NCI-H2196 treated with DMSO at 0.1 percent for 48 hours (cell line): ENCODE measurements around the gene ANKRD60.

Source experiments
- DNase-seq: peaks from one replicate; lab custom pipeline; 2025; ENCODE audit not compliant: unreplicated experiment; lab: John Stamatoyannopoulos, UW

ANKRD60 gene

DNA sequence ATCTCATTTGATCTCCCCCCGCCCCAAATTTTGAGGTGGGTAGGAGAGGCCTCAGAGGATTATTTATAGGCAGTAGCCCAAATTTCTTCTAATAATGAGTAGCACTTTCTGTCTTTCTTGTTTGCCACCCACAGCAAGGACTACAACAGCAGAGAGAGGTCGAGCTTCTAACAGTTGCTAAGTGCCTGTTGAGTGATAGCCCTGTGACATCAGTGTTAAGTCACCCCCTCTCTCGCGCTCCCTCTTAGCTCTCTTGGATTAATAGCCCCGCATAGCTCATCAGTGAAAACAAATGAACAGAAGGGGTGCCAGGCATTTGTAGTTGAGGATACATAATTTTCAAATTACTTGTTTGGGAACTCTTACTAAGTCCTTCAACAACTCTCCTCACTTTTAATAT, 3.5 kb downstream of the ANKRD60 start:
- DNase-seq, result no peak

DNA sequence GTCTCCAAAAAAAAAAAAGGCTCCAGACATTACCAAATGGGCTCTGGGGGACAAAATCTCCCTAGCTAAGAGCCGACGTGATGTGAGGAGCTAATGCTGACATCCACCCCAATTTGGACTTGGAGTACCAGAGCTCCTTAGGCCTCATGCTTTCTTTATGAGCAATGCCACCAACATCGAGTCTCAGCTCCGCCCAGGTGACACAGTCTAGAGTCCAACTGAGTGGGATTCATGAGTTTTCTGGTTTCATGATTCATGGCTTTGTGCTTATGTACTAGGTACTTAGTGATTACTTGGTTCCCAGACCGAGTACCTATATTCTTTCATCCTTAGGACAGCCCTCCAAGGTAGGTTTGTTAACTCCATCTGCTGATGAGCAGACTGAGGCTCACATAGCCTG, 4.4 kb downstream of the ANKRD60 start:
- DNase-seq, result no peak

DNA sequence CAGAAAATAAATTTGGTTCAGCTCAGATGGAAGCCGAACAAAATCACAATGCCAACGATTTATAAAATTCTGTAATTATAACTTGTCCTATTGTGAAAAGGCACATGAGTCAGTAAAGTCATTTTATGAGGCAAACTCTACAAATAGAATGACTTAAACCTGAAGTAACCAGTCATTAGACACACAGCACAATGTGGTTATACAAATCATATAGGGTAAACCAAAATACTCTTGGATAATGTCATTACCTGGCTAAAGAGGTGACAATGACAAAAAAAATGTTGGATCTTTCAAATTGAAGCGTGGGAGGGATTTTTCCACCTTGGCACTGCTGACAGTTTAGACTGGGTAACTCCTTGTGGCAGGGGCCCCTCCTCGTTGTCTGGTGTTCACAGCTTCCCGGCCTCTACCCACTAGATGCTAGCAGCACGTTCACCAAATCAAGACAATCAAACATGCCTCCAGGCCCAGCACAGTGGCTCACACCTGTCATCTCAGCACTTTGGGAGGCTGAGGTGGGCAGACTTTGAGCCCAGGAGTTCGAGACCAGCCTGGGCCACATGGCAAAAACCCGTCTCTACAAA, 5.0 kb downstream of the ANKRD60 start:
- no peak for DNase-seq

DNA sequence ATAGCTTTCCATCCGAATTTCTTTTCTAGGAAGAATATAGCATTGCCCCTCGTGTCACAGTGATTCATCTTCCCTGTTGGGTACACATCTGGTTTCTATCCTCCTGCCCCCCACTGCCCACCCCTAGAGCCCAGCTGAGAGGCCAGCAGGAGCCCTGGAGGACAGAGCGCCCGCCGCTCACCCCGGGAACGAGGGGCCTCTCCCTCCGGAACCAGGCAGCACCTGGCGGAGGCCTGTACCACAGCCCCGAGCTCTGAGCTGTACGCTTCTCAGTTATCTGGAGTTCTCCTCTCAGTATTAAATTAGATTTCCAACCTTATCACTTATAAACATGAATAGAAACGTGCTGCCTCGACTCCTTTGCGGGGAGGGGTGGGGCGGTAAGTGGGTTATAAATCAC, 6.0 kb downstream of the ANKRD60 start:
- no peak for DNase-seq

DNA sequence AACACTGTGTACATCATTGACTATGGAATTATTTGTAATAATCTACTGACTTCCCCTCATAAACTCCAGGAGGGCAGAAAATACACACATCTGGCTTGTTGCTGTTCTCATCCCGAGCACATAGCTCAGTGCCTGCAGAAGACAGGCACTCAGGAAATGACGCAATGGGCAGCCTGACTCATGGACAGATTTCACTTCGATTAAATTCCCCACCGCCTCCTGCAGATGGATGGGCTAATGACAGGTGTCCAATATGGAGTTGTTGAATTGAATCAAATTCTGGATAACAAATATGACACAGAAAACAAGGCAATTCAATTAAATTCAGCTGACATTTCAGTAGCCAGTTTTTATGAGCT, 9.1 kb downstream of the ANKRD60 start:
- no peak for DNase-seq

DNA sequence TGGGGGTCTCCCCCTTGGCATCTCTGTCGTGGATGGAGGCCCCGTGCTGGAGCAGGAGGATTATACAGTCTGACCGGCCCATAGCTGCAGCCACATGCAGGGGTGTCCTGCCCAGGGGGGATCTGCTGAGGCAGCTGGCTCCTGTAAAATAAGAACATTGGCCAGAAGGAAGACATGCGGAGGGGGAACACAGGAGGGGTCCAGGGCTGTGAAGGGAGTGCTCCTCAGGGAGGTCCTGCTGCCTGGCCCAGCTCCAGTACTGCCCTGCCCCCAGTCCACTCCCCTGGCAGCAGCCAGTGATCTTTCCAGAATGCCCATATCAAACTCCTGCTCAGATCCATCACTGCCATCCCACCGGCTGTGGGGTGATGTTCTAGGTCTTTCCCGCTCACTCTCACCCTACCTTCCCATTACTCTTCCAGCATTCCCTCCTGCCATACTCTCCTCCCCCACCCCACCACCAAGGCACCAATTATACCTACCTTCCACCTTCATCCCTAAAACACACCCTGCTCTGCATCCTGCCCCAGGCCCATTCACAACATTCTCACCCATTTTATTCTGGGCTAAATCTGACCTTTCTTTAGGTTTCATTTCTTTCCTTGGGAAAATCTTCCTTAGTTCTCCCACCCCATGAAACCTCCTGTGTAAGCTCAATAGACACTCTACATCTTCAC, 9.7 kb downstream of the ANKRD60 start:
- DNase-seq, result no peak

DNA sequence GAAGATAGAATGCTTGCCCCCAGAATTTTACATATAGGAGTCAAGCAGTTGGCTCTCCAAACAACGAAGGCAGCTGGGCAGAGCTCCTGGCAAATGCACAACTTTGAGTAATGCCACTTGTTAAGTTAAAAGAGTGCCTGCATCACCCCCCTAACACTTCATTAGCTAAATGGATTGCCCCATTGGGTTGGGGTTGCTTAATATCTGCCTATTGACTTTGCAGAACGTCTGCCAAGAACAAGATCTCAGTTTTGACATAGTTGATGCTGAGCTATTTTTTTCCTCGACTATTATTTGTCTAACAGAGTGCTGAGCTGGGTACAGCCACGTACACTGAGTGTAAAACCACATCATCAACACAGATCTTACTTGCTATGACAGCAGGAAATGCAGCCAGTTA, 12.1 kb downstream of the ANKRD60 start:
- no peak for DNase-seq

DNA sequence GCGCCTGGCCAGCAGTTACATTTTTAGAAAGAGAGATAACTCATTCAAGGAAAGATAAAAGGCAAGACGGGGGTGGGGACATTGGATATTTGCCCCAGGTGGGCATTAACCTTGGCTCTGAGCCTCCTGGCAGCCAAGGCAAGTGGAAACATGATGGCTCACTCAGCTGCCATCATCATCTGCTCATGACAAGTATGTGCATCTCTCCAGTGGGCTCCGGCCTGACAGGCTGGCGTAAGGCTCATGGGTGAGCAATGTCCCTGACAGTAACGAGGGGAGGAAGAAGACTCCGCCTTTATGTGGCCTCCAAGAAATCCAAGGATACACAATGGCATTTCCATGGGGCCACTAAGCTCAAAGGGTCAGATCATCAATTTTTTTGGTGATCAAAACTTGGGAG, 13.3 kb downstream of the ANKRD60 start:
- DNase-seq, result no peak

DNA sequence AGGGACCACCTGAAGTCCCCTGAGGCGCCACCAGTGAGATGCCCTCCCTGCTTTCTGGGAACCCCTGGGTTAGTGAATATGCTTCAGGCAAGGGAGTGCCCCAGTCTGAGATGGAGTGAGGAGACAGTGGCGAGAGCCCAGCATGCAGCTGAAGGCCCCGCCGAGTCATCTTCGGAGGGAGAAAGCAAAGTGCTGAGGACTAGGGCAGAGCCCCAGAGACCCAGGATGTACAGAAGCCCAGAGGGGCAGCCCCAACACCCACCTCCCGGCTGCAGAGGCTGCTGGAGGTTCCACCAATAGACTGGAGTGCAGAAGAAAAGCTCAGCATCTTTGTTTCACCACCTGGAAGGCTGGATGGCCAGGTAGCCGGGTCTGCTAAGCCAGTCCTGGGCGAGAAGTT, 14.1 kb downstream of the ANKRD60 start:
- DNase-seq, result no peak

DNA sequence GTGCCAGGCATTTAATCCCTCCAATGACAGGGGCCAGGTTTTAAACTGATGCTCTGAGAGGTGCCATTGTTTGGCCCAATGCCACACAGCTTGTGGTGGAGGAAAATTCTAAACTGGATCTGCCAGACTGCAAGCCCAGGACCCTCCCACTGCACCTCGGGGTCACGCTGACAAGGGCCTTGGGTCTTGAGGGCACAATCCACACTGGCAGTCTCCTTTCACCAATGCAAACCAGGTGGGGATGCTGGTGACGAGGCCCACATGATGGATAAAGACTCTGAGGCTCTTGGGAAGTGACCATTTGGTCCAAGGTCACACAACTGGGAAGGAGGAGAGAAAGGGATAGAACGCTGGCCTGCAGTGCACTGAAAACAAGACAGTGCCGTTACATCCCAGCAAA, 14.7 kb downstream of the ANKRD60 start:
- no peak for DNase-seq

DNA sequence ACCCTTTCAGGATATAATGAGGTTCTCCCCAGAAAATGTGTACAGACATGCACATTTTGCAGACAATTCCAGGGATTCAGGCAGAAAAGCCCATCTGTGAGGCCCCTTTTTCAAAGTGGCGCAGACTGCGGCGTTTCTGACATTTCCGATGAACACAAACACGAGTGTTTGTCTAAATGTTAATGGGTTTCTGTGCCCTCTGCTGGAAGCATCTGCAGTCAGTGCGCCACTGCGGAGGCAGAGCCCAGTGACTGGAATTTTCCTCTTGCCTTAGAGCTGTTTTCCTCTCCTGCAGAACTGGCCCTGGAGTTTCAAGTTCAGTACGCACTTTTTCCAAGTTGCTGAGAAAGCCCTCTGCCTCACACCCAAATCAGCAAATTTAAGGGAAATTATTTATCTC, 15.3 kb downstream of the ANKRD60 start:
- no peak for DNase-seq

DNA sequence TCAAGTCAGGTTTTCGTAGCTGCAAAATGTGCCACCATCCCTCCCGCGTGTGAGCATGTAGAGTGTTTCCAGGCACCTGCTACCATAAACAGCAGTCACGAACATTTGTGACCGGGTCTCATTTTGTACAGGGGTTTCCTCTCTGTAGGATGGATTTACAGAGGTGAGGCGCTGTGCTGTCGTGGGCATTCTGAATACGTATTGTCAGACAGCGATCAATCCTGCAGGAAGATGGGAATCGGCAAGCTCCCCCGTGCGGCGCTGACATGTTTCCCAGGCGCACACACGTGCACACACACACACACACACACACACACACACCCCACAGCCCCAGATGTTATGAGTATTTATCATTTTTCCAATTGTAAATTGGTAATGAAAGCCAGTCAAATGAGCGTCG, 15.8 kb downstream of the ANKRD60 start:
- DNase-seq, result no peak

DNA sequence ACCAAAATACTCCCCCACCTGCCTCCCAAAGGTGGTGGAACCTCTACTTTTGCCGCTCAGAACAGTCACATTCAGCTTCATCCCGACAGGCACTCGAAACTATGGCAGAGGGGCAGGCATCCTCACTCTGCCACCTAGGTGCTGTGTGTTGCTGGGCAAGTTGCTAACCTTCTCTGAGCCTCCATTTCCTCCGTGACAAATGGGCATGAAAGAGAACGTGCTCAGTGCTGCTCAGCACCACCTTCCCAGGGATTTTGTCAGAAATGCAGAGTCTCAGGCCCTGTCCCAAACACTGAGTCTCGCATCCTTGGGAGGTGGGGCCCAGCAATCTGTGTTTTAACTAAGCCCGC, 18.1 kb downstream of the ANKRD60 start:
- DNase-seq, result no peak

DNA sequence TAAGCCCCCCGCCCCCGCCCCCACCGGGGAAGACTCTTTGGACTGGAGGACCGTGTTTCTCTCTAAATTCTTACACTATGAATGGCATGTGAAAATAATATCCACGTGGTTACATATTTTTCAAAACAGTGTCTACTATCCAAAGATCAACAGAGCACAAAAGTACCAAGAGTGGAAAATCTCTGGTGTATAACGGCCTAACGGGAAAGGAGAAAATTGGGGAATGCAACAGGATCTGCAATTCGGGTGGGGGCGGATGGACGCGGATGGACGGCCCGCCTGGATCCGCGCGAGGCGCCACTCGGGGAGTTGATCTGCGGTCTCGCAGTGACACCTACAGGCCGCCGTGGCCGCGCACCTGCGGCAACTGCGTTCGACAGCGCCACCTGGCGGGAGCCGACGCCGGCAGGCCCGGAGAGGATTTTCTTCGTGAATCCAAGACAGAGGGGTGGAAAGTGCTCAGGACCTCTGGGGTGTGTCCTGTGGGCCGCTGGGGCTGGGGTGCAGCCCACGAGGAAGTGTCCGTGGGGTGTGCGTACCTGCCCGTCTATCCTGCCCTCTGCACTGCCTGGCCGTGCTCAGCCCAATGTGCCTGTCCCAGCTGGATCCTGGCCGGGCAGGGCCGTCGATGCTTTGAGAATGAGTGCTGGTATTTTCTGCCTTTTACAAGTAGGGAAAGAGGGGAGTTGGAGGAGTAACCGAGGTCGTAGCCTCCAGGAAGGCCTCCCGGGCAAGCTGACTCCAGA, 18.6 kb downstream of the ANKRD60 start:
- DNase-seq, result no peak

DNA sequence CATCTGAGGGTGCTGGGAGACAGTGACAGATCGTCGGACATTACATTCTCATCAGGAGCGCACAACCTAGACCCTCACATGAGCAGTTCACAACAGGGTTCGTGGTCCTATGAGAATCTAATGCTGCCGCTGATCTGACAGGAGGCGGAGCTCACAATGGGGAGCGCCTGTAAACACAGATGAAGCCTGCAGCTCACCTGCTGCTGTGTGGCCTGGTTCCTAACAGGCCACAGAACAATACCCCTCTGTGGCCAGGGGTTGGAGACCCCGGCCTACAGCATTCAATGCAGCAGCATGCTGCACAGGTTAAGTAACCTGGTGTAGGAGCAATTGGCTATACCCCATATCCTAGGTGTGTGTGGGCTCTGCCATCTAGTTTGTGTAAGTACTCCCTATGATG, 19.5 kb downstream of the ANKRD60 start:
- no peak for DNase-seq

DNA sequence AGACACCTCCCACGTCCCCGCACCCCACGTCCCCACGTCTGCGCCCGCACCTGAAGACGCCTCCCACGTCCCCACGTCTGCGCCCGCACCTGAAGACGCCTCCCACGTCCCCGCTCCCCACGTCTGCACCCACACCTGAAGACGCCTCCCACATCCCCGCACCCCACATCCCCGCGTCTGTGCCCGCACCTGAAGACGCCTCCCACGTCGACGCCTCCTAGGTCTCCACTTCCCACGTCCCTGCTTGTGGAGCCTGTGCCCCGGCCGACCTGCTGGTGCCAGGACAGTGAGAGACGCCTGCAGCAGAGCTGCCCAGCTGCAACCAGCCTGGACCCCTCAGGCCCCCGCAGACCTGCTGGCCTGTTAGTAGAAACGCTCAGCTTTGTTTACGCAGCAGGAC, 22.6 kb downstream of the ANKRD60 start:
- no peak for DNase-seq

DNA sequence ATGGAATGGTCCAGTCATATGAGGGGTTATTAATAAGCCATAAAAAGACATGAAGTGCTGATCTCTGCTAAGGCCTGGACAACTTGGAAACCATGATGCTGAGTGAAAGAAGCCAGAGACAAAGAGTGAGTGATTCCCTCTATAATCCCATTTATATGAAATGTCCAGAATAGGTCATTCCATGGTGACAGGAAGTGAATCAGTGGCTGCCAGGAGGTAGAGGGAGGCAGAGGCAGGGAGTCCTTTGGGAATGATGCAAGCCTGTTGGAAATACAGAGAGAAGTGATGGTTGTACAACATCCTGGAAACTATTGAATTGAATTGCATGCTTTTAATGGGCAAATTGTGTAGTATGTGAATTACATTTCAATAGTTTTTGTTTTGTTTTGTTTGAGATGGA, 26.4 kb downstream of the ANKRD60 start:
- no peak for DNase-seq

DNA sequence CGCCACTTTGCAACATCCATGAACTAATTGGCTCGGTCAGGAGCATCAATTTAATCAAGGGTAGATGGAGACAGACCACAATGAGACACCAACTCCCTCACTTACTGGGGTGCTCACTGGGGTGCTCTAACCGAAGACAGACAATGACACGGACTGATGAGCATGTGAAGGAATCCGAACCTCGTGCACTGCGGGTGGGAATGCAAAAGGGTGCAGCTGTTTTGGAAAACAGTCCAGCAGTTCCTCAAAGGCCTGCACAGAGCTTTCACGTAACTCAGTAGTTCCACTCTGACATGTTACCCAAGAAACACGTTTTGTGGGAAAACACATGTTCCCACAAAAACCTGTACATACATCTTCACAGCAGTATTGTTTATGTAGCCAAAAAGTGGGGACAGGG, 26.8 kb downstream of the ANKRD60 start:
- no peak for DNase-seq

DNA sequence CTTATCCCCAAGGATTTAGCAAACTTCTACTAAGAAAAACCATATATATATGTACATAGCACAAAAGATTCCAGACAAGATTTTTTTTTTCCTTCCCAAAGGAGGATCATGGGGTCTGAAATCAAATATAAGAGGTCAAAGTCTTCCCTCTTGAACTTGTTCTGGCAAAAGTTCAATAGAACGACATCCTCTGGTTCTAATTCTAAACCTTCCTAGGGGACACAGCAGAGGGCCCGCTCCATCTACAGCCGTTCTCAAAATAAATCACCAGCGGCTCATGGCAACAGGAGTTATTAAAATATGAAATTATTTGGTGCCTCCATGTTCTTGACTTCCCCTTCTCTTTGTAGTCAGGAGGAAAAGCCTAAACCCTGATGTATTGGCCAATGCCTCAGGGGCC, 29.0 kb downstream of the ANKRD60 start:
- no peak for DNase-seq

DNA sequence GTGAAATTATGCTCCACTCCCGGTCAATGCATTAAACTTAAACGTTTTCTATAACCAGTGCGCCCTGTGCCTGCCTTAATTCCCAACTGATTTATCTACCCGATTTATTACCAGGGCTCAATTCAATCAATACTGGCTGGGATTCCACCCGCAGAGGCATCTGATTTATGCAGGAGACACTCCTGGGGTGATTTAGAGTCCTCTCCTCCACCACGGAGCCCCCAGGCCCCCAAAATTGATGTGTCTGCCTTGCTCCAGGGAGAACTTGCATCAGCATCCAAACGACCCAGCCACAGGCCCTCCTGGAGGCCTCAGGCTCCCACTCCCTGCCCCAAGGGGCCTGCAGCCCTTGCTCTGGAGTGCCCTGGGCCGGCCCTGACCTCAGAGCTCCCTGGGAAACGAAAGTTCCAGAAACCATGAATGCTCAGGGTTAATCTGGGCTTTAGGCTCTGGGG, 29.5 kb downstream of the ANKRD60 start:
- no peak for DNase-seq

DNA sequence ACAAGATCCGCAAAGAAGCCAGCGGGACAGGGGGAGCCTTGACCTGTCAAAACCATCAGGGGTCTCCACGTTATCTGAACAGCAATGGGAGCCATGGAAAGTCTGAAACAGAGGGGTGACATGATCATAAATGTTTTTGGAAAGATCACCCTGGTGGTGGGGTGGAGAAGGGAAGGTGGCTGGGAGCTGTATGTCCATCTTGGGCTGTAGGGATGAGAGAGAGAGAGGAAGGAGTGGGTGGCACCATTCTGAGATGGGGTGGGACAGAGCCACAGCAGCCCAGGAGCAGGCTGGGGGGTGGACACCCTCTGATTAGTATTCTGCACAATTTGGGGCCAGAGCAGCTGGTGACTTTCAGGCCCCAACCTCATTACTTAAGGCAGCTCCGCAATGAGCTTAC, 30.1 kb downstream of the ANKRD60 start:
- DNase-seq, result no peak

DNA sequence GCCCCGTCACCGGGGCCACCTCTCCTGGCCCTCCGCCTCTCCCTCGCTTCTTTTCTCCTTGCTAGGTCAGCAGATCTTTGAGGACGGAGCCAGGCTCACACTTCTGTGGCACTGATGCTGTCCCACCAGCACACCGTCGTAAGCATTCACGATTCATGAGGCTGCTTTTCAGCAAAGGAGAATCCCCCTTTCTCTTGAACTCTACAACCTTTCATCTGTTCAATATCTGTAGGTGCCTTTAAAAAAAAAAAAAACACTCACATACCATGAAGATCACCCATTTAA, 31.3 kb downstream of the ANKRD60 start:
- DNase-seq, result no peak
